SH-SY5Y (cell line): ENCODE measurements around the gene ZFHX3.

Source experiments
- GATA2 ChIP-seq: IDR thresholded peaks from 2 replicates; pipeline ENCODE4 v1.6.1; 2011; ENCODE audit warnings: mild to moderate bottlenecking, low read depth, low read length
- GATA3 ChIP-seq: IDR thresholded peaks from 2 replicates; pipeline ENCODE4 v1.6.1; 2011; ENCODE audit warnings: low read depth, mild to moderate bottlenecking, low read length, moderate library complexity

DNA sequence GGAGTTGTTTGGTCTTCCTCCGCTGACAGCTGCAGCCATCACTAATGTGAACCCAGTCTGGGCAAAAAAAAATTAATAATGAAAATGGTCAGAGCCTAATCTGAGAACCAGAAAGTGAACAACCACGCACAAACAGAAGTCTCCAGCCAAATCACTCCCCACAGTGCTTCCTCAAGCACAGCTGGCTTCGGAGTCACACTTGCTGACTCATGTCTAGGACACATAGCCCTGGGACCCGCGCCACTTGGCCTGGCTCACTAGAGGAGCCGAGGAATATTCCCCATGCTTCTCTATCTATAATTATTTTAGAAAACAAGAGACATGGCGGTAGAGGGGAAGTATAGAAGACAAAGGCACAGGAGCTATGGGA lies 109.1 kb downstream of the ZFHX3 start:
- no peak for TF ChIP-seq GATA2
- TF ChIP-seq GATA3 = no peak
